Uterus (tissue), 2 donors: Measurements from ENCODE around the gene SYNGR3.

Experiments used
- CTCF ChIP-seq, 4 experiments: fragments of 200-600 bp in 2 of 4; fragments of 450-650 bp in 2 of 4; sonication (generic) in 2 of 4; IDR thresholded peaks; one replicate each; pipeline ENCODE4 v1.5.1; 2016 to 2019; ENCODE audit warnings: antibody characterized with exemption in 4 of 4, mild to moderate bottlenecking in 2 of 4, moderate library complexity in 1 of 4
- POLR2A ChIP-seq, 2 donors: fragments of 450-650 bp; IDR thresholded peaks; one replicate each; pipeline ENCODE4 v1.6.1; 2016; ENCODE audit warnings: antibody characterized with exemption in 2 of 2, mild to moderate bottlenecking in 1 of 2, moderate library complexity in 1 of 2

GRCh38 chr16:2040041-2040786 is 50.4 kb downstream of the SYNGR3 start:
- no peak for TF ChIP-seq CTCF (IDR thresholded peaks at IDR 0.05)
- no peak for TF ChIP-seq POLR2A (IDR thresholded peaks at IDR 0.05)
